Right renal pelvis (tissue), 4 donors: ENCODE data around the gene VPS37B. TPM values are rescaled to one million over a fixed set of nuclear protein-coding genes. Genes with fewer than 3 reads are reported as not detected.
"Not testable (repeated sequence)": the region's sequence is repeated elsewhere in the genome, so short reads cannot be mapped to it uniquely, and the experiment has no call there.

Experiments used
- DNase-seq, 4 donors: peaks; one replicate each; pipeline ENCODE4 v3.0.0-alpha.2; 2013; ENCODE audit warnings: low read depth in 4 of 4, low spot score in 3 of 4, missing footprints in 1 of 4
- polyA plus RNA-seq, 4 donors: library from polyadenylated mRNA; unstranded; fragments of 120-200 nt; gene quantifications; one replicate each; pipeline ENCODE4 v1.2.1, GENCODE V29; 2013; ENCODE audit not compliant: insufficient read length in 4 of 4

The VPS37B gene
- polyA plus RNA-seq, 4 donors = 22.4 to 26.0 (median 23.8) TPM

- DNase-seq = no peak
Observed at GRCh38 chr12:122884860-122885259, 11.1 kb downstream of the VPS37B start.

- no peak for DNase-seq
Observed at GRCh38 chr12:122884091-122884826, 11.7 kb downstream of the VPS37B start.

GRCh38 chr12:122882908-122883558 is 12.9 kb downstream of the VPS37B start:
- DNase-seq = no peak

- no peak for DNase-seq
Observed at GRCh38 chr12:122880668-122881067, 15.3 kb downstream of the VPS37B start.

- no peak for DNase-seq
Observed at GRCh38 chr12:122880155-122880667, 15.7 kb downstream of the VPS37B start.

- DNase-seq = no peak
Observed at GRCh38 chr12:122878780-122879612, 16.9 kb downstream of the VPS37B start.

GRCh38 chr12:122876731-122877130 is 19.2 kb downstream of the VPS37B start:
- no peak for DNase-seq

GRCh38 chr12:122876281-122876680 is 19.6 kb downstream of the VPS37B start:
- not testable (repeated sequence) for DNase-seq

- DNase-seq = no peak
Observed at GRCh38 chr12:122875590-122876220, 20.2 kb downstream of the VPS37B start.

- no peak for DNase-seq
Observed at GRCh38 chr12:122874081-122874480, 21.8 kb downstream of the VPS37B start.

GRCh38 chr12:122873540-122873939 is 22.4 kb downstream of the VPS37B start:
- DNase-seq = no peak

GRCh38 chr12:122872815-122873361 is 23.0 kb downstream of the VPS37B start:
- no peak for DNase-seq

GRCh38 chr12:122871851-122872780 is 23.8 kb downstream of the VPS37B start:
- DNase-seq = no peak

GRCh38 chr12:122870867-122871664 is 24.9 kb downstream of the VPS37B start:
- no peak for DNase-seq

- DNase-seq = no peak
Observed at GRCh38 chr12:122870163-122870842, 25.6 kb downstream of the VPS37B start.

- DNase-seq = no peak
Observed at GRCh38 chr12:122869207-122869973, 26.5 kb downstream of the VPS37B start.
